ENCODE data around the gene CCDC81. TPM values are rescaled to one million over a fixed set of nuclear protein-coding genes. Genes with fewer than 3 reads are reported as not detected.

Gene CCDC81
- total RNA-seq, 1 donor from 2014 or later, result 1.4 TPM

DNA sequence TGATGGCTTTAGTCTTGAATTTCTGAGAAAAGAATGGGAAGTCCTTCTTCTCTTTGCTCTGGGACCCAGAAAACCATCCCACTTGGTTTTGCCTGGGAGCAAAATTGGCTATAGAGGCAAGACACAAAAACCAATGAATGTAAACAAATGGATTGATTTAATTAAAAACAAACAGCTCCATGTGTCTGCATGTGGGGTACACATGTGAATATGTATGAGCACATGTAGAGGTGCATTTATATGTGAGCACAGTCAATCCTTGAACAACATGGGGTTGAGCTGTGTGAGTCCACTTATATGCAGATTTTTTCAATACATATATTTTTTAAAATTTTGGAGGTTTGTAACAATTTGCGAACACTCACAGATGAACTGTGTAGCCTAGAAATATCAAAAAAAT is 87.2 kb downstream of the CCDC81 start:
- Mint-ChIP-seq H3K4me3 (ENCODE audit: unreplicated experiment) (no peak overlapping the region), H3K36me3 (ENCODE audit: unreplicated experiment) (peaks cover 9% of the 10 kb centered on the region), H3K27ac (ENCODE audit: unreplicated experiment) (peak overlapping the region; percentile 88), H3K9me3 (ENCODE audit: unreplicated experiment) (no peaks in the 10 kb centered on the region), H3K27me3 (ENCODE audit: unreplicated experiment) (no peaks in the 10 kb centered on the region), H3K4me1 (ENCODE audit: unreplicated experiment) (peaks cover 60% of the 10 kb centered on the region)
- no peak for DNase-seq (ENCODE audit: extremely low spot score, unreplicated experiment)
- TF ChIP-seq, protein P1, sequence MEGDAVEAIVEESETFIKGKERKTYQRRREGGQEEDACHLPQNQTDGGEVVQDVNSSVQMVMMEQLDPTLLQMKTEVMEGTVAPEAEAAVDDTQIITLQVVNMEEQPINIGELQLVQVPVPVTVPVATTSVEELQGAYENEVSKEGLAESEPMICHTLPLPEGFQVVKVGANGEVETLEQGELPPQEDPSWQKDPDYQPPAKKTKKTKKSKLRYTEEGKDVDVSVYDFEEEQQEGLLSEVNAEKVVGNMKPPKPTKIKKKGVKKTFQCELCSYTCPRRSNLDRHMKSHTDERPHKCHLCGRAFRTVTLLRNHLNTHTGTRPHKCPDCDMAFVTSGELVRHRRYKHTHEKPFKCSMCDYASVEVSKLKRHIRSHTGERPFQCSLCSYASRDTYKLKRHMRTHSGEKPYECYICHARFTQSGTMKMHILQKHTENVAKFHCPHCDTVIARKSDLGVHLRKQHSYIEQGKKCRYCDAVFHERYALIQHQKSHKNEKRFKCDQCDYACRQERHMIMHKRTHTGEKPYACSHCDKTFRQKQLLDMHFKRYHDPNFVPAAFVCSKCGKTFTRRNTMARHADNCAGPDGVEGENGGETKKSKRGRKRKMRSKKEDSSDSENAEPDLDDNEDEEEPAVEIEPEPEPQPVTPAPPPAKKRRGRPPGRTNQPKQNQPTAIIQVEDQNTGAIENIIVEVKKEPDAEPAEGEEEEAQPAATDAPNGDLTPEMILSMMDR (IDR thresholded peaks at IDR 0.05), result no peak

- no peak for DNase-seq (ENCODE audit: extremely low spot score, unreplicated experiment)
- TF ChIP-seq, protein P1 (IDR thresholded peaks at IDR 0.05), result no peak
- H3K36me3 Mint-ChIP-seq (ENCODE audit: unreplicated experiment), result peaks cover 9% of the 10 kb centered on the region
- peaks cover 58% of the 10 kb centered on the region for H3K4me1 Mint-ChIP-seq (ENCODE audit: unreplicated experiment)
- no peak overlapping the region for H3K27ac Mint-ChIP-seq (ENCODE audit: unreplicated experiment)
- no peaks in the 10 kb centered on the region for H3K27me3 Mint-ChIP-seq (ENCODE audit: unreplicated experiment)
- H3K4me3 Mint-ChIP-seq (ENCODE audit: unreplicated experiment), result no peak overlapping the region
- H3K9me3 Mint-ChIP-seq (ENCODE audit: unreplicated experiment), result no peaks in the 10 kb centered on the region
Measured at GRCh38 chr11:86463120-86463519, 88.4 kb downstream of the CCDC81 start.

- no peaks in the 10 kb centered on the region for H3K9me3 Mint-ChIP-seq (ENCODE audit: unreplicated experiment)
- H3K36me3 Mint-ChIP-seq (ENCODE audit: unreplicated experiment), result peaks cover 9% of the 10 kb centered on the region
- no peak for DNase-seq (ENCODE audit: extremely low spot score, unreplicated experiment)
- H3K4me1 Mint-ChIP-seq (ENCODE audit: unreplicated experiment), result peaks cover 51% of the 10 kb centered on the region
- H3K27ac Mint-ChIP-seq (ENCODE audit: unreplicated experiment), result no peak overlapping the region
- TF ChIP-seq, protein P1 (IDR thresholded peaks at IDR 0.05), result no peak
- no peak overlapping the region for H3K4me3 Mint-ChIP-seq (ENCODE audit: unreplicated experiment)
- no peaks in the 10 kb centered on the region for H3K27me3 Mint-ChIP-seq (ENCODE audit: unreplicated experiment)
Measured at GRCh38 chr11:86463955-86464354, 89.3 kb downstream of the CCDC81 start.

DNA sequence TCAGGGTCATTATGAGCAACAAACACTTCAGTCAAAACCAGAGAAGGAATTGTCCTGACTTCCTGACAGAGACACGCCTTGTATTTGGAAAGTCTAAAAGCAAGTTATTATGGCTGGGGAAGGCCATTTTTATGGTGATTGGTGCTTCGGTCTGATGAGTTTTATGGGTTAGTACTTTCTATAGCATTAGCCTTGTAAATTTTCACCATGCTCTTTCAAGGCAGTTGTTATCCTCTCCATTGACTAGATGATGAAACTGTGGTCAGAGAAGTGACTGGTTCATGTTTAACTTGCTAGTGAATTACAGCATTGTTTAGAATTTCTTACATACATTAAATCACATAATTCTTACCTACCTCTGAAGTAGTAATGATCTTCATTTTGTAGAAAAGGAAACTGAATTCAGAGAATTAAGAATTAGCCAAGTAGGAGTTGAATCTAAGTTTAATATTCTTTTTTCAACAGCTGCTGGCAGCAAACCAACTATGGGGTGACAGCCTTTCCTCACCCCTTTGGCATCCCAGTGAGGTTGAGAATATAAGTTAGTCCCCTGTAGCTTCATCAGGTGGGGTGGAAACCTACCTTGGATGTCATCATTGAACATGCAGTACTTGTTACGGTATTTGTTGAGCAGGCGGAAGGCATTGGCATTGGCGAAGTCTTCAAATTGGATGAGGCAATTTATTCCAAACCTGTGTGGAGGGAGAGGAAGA is 90.0 kb downstream of the CCDC81 start:
- no peaks in the 10 kb centered on the region for H3K27me3 Mint-ChIP-seq (ENCODE audit: unreplicated experiment)
- no peak for DNase-seq (ENCODE audit: extremely low spot score, unreplicated experiment)
- peaks cover 9% of the 10 kb centered on the region for H3K36me3 Mint-ChIP-seq (ENCODE audit: unreplicated experiment)
- peaks cover 44% of the 10 kb centered on the region for H3K4me1 Mint-ChIP-seq (ENCODE audit: unreplicated experiment)
- no peaks in the 10 kb centered on the region for H3K9me3 Mint-ChIP-seq (ENCODE audit: unreplicated experiment)
- no peak overlapping the region for H3K4me3 Mint-ChIP-seq (ENCODE audit: unreplicated experiment)
- TF ChIP-seq, protein P1 (IDR thresholded peaks at IDR 0.05), result no peak
- no peak overlapping the region for H3K27ac Mint-ChIP-seq (ENCODE audit: unreplicated experiment)

DNA sequence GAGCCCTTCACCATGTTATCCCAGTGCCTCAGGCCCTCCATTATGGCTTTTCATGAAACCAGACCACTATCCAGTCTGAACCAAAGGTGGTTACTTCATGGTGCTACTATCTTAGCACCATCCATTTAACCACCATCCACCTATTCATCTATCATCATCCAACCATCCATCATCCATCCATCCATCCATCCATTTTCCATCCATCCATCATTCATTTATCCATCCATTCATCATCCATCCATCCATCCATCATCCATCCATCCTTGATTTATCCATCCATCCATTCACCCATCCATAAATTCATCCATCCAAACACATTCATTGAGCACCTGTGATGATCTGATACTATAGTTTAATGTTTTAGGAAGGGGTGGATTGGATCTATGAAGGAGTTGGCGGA is 93.5 kb downstream of the CCDC81 start:
- Mint-ChIP-seq H3K4me1 (ENCODE audit: unreplicated experiment) (peaks cover 46% of the 10 kb centered on the region), H3K27me3 (ENCODE audit: unreplicated experiment) (no peaks in the 10 kb centered on the region), H3K36me3 (ENCODE audit: unreplicated experiment) (peaks cover 11% of the 10 kb centered on the region), H3K27ac (ENCODE audit: unreplicated experiment) (no peak overlapping the region), H3K9me3 (ENCODE audit: unreplicated experiment) (no peaks in the 10 kb centered on the region), H3K4me3 (ENCODE audit: unreplicated experiment) (no peak overlapping the region)
- DNase-seq (ENCODE audit: extremely low spot score, unreplicated experiment), result no peak
- TF ChIP-seq, protein P1 (IDR thresholded peaks at IDR 0.05), result no peak
